UCSD-AML1 (cell line): Measurements from ENCODE around the gene STK39.

Experiments used
- DNase-seq: peaks from one replicate; lab custom pipeline; 2025; ENCODE audit not compliant: unreplicated experiment; lab: John Stamatoyannopoulos, UW

STK39 gene

GRCh38 chr2:168009900-168010299, 237.5 kb downstream of the STK39 start:
- DNase-seq = no peak

- DNase-seq = no peak
Measured at GRCh38 chr2:168008646-168009195, 238.7 kb downstream of the STK39 start.

GRCh38 chr2:168006498-168006897, 240.9 kb downstream of the STK39 start:
- no peak for DNase-seq

GRCh38 chr2:168005586-168005985, 241.8 kb downstream of the STK39 start:
- no peak for DNase-seq

- DNase-seq = no peak
Measured at GRCh38 chr2:168003876-168004275, 243.5 kb downstream of the STK39 start.

- no peak for DNase-seq
Measured at GRCh38 chr2:168002021-168002553, 245.3 kb downstream of the STK39 start.

- DNase-seq = no peak
Measured at GRCh38 chr2:167992278-167992677, 255.1 kb downstream of the STK39 start.

- DNase-seq = no peak
Measured at GRCh38 chr2:167990062-167990461, 257.3 kb downstream of the STK39 start.

GRCh38 chr2:167988296-167988695, 259.1 kb downstream of the STK39 start:
- DNase-seq = no peak

GRCh38 chr2:167987558-167987957, 259.8 kb downstream of the STK39 start:
- no peak for DNase-seq

- DNase-seq = no peak
Measured at GRCh38 chr2:167987026-167987425, 260.4 kb downstream of the STK39 start.

GRCh38 chr2:167986223-167986622, 261.2 kb downstream of the STK39 start:
- no peak for DNase-seq

- no peak for DNase-seq
Measured at GRCh38 chr2:167981945-167982344, 265.4 kb downstream of the STK39 start.

- DNase-seq = no peak
Measured at GRCh38 chr2:167980439-167980838, 267.0 kb downstream of the STK39 start.

- DNase-seq = no peak
Measured at GRCh38 chr2:167972746-167973145, 274.6 kb downstream of the STK39 start.

GRCh38 chr2:167972020-167972419, 275.4 kb downstream of the STK39 start:
- no peak for DNase-seq

- no peak for DNase-seq
Measured at GRCh38 chr2:167966937-167967913, 280.2 kb downstream of the STK39 start.

- DNase-seq = no peak
Measured at GRCh38 chr2:167965907-167966761, 281.3 kb downstream of the STK39 start.

- DNase-seq = no peak
Measured at GRCh38 chr2:167964650-167965413, 282.6 kb downstream of the STK39 start.

GRCh38 chr2:167963899-167964649, 283.3 kb downstream of the STK39 start:
- no peak for DNase-seq
